Adrenal gland (tissue), 12 donors: Measurements from ENCODE around the gene TMEM145. TPM values are rescaled to one million over a fixed set of nuclear protein-coding genes. Genes with fewer than 3 reads are reported as not detected.

Source experiments
- DNase-seq, 7 donors: peaks; one replicate each; pipeline ENCODE4 v3.0.0-alpha.2; 2019 to 2020
- H3K27ac ChIP-seq, 5 donors: fragments of 200-600 bp; sonication (generic) in 4 of 5; 1 replicate in 3 of 5; 2 replicates in 2 of 5; pipeline versions ENCODE4 v1.5.1 to v1.8.0; 2016 to 2020; ENCODE audit warnings: mild to moderate bottlenecking in 1 of 5
- H3K27me3 ChIP-seq: fragments of 200-600 bp; 2 replicates; pipeline ENCODE4 v1.8.0; 2021
- H3K36me3 ChIP-seq, 2 donors: fragments of 200-600 bp; replicated peaks in 1 of 2; 1 replicate in 1 of 2; 2 replicates in 1 of 2; pipeline versions ENCODE4 v1.5.1 to v1.8.0; 2018 to 2022
- H3K4me1 ChIP-seq, 2 donors: fragments of 200-600 bp; replicated peaks in 1 of 2; 1 replicate in 1 of 2; 2 replicates in 1 of 2; pipeline versions ENCODE4 v1.5.1 to v1.8.0; 2018 to 2021
- H3K4me3 ChIP-seq, 4 donors: fragments of 200-600 bp; sonication (generic) in 3 of 4; one replicate each; pipeline ENCODE4 v1.5.1; 2016 to 2018
- H3K9me3 ChIP-seq, 3 donors: fragments of 200-600 bp; sonication (generic) in 1 of 3; replicated peaks in 1 of 3; 1 replicate in 2 of 3; 2 replicates in 1 of 3; pipeline versions ENCODE4 v1.5.1 to v1.8.0; 2016 to 2021
- POLR2A ChIP-seq, 2 donors: fragments of 450-650 bp; IDR thresholded peaks; one replicate each; pipeline ENCODE4 v1.6.1; 2017; ENCODE audit warnings: antibody characterized with exemption in 2 of 2, mild to moderate bottlenecking in 2 of 2, moderate library complexity in 1 of 2
- WGBS, 4 donors: extraction: QIAGEN DNeasy Blood & Tissue Kit in 2 of 4; methylation state at CpG; one replicate each; pipeline versions ENCODE4 v1.1.5 to v1.1.7; 2013 to 2017; 5-methylcytosine and 5-hydroxymethylcytosine counted together
- intact Hi-C, 2 donors: fragments of 100-400 bp; cut with DNase I; formaldehyde crosslinking; loops; one replicate each; pipeline versions ENCODE4 v1.14.1 to v1.15.0; 2022 to 2023
- polyA plus RNA-seq, 3 donors: library from polyadenylated mRNA; stranded (reverse); fragments of 200-250 nt in 2 of 3; fragments of 350-450 nt in 1 of 3; fragmentation: Illumina TruSeq in 1 of 3; extraction: RNeasy Lipid Tissue Mini Kit (QIAGEN cat#74804) in 1 of 3; gene quantifications; one replicate each; pipeline ENCODE4 v1.2.3, GENCODE V29; 2013 to 2014
- total RNA-seq, 9 donors: library from RNA; depleted of rRNA in 4 of 9; stranded (reverse); fragments of >200 nt in 4 of 9; fragments of 120-200 nt in 1 of 9; fragmentation: NEBNext Ultra II Directional in 1 of 9; extraction: Animal tissue kit (Norgen Biotek cat#: 25700) in 1 of 9; gene quantifications; one replicate each; pipeline versions ENCODE4 v1.1.0 to v1.2.4, GENCODE V29; 2013 to 2023
- TF ChIP-seq, protein P1 (sequence below), 6 experiments: fragments of 450-650 bp in 4 of 6; fragments of 200-600 bp in 2 of 6; sonication (generic) in 1 of 6; IDR thresholded peaks; 1 replicate in 5 of 6; 2 replicates in 1 of 6; pipeline versions ENCODE4 v1.5.1 to v1.8.0; 2016 to 2021; ENCODE audit warnings: antibody characterized with exemption in 6 of 6, mild to moderate bottlenecking in 2 of 6, moderate library complexity in 1 of 6
- donor health status: healthy with polysubstance abuse.
- donor health status: Bipolar disorder and iron deficiency.
- donor health status: DM: yes; HTN: yes; CAD: no.
- donor health status: DM: no; HTN: no; CAD: no.
- donor health status: DM: no; HTN: no; CAD: no.
- donor health status: DM: yes; HTN: yes; CAD: no.

The TMEM145 gene
- total and polyA plus RNA-seq, 12 donors, result 0.94 to 31.7 (median 4.5) TPM; not detected in 3

DNA sequence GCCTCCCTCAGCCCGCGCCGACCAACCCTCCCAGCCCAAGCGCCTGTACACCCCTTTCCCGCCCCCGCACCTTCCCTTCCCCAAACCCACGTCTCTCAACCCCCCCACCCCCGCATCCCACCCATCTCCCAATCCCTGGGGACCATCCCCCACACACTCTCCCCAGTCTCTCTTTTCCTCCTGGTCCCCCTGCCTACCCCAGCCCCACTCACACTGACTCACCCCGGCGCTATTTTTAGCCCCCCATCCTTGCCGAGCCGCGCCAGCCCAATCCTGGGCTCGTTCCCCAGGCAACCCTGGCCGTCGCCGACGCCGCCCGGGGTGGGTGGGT is 32.3 kb upstream of the TMEM145 start:
- H3K4me3 ChIP-seq, result peak overlapping the region in 3 of 4 donors; percentile 70 to 81 (median 75)
- no peaks in the 10 kb centered on the region for H3K9me3 ChIP-seq
- peak overlapping the region in 4 of 5 donors; percentile 84 to 100 (median 92) for H3K27ac ChIP-seq
- DNase-seq, result peak; percentile 57 to 82 (median 75)
- TF ChIP-seq, protein P1, sequence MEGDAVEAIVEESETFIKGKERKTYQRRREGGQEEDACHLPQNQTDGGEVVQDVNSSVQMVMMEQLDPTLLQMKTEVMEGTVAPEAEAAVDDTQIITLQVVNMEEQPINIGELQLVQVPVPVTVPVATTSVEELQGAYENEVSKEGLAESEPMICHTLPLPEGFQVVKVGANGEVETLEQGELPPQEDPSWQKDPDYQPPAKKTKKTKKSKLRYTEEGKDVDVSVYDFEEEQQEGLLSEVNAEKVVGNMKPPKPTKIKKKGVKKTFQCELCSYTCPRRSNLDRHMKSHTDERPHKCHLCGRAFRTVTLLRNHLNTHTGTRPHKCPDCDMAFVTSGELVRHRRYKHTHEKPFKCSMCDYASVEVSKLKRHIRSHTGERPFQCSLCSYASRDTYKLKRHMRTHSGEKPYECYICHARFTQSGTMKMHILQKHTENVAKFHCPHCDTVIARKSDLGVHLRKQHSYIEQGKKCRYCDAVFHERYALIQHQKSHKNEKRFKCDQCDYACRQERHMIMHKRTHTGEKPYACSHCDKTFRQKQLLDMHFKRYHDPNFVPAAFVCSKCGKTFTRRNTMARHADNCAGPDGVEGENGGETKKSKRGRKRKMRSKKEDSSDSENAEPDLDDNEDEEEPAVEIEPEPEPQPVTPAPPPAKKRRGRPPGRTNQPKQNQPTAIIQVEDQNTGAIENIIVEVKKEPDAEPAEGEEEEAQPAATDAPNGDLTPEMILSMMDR (IDR thresholded peaks at IDR 0.05), result no peak
- TF ChIP-seq POLR2A (IDR thresholded peaks at IDR 0.05), result no peak
- peaks cover 60 to 63% of the 10 kb centered on the region in 2 donors for H3K4me1 ChIP-seq
- 0 to 1% (median 1%) methylated on average over 11 to 20 of the region's 20 CpGs; no CpG with 5 or more reads in 1 of the 4 donors for WGBS, 4 donors
- no peaks in the 10 kb centered on the region for H3K27me3 ChIP-seq
- no peaks in the 10 kb centered on the region for H3K36me3 ChIP-seq
- intact Hi-C loops, result no loop called here

DNA sequence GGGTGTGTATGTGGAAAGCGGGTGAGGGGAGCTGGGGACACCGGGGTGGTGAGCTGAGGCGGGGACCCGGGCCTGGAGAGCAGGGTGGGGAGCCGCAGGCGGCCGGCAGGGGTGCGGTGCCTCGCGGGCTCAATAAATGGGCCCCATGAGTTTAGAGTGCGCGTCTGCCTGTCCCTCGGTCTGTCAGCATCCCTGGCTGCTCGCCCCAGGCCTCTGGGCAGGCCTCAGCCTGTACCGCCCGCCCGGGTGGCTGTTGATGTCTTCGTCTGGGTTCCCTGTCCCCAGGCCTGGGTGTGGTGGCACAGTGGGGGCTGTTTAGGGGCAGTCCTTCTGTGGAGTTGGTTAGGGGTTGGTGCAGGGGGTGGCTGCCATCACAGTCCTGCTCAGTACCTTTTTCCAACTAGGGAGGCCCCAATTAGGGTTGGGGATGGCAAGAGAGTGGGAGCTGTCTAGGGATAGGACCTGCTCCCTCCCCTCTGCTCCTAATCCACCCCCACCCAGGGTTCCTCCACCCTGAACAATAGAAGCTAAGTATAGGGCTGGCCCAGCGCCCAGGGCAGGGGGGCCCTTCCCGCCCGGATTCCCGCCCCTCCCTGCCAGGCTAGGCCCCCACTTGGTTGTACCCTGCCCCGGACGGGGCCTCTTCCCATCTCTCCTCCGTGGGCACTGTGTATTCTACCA is 31.8 kb upstream of the TMEM145 start:
- H3K9me3 ChIP-seq, result no peaks in the 10 kb centered on the region
- WGBS, 4 donors, result 0 to 5% (median 5%) methylated on average over 8 to 25 of the region's 25 CpGs; no CpG with 5 or more reads in 1 of the 4 donors
- no peaks in the 10 kb centered on the region for H3K36me3 ChIP-seq
- peak overlapping the region in 2 of 4 donors; percentile 70 to 75 for H3K4me3 ChIP-seq
- DNase-seq, result peak in 6 of 7 donors; percentile 66 to 80 (median 70)
- H3K27ac ChIP-seq, result peak overlapping the region; percentile 81 to 100 (median 87)
- no peak for TF ChIP-seq POLR2A (IDR thresholded peaks at IDR 0.05)
- TF ChIP-seq, protein P1 (IDR thresholded peaks at IDR 0.05), result peak in 1 of 6 experiments; percentile 21
- no peaks in the 10 kb centered on the region for H3K27me3 ChIP-seq
- peaks cover 65 to 68% of the 10 kb centered on the region in 2 donors for H3K4me1 ChIP-seq
- intact Hi-C loops, result no loop called here

DNA sequence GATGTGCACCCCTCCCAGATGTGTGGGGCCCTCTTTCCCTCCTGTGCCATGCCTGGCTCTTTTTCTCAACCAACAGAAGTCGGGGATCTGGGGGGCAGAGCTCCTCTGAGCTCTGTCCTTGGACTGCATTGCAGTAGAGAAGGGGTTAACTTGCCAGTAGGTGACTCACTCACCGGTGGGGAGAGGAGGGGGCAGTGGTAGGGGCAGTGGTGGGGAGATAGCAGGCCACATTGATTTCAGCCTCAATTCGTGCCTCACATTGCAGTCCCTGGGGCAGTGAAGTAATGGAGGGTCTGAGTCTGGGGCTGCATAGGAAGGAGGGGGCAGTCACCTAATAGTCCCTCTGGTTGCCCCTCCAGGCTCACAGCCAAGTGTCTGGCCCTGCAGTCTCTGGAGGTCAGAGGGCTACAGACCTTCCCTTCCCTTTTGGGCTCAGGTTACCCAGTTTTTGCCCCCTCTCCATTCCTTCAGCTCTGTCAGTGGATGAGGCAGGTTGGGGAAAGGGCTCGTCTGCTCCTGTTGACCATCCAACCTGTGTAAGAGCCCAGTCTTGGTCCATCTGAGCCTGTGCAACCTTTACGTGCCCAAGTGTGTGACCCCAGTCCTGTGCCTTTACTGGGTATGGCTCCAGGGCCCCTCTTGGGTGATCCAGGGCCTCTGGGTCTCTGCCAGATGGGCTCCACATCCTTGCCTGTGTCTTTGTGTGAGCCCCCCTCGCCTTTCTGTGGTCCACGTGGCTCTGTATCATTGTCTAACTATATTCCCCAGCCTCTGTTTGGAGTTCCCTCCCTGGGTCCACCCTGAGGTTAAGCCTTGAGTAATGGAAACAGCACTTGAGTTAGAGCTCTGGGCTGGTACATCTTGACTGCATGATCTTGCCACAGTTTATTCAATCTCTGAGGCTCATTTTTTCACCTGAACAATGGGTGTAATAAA is 31.0 kb upstream of the TMEM145 start:
- intact Hi-C loops, result no loop called here
- TF ChIP-seq, protein P1 (IDR thresholded peaks at IDR 0.05), result no peak
- no peak for TF ChIP-seq POLR2A (IDR thresholded peaks at IDR 0.05)
- Histone ChIP-seq H3K9me3 (no peaks in the 10 kb centered on the region), H3K4me3 (peak overlapping the region in 1 of 4 donors; percentile 75), H3K36me3 (peaks cover 0 to 3% of the 10 kb centered on the region in 2 donors), H3K27ac (peak overlapping the region; percentile 81 to 100 (median 87)), H3K4me1 (peaks cover 71 to 76% of the 10 kb centered on the region in 2 donors), H3K27me3 (no peaks in the 10 kb centered on the region)
- DNase-seq, result peak in 6 of 7 donors; percentile 67 to 82 (median 74)
- WGBS, 4 donors, result 20 to 26% (median 24%) methylated on average over 5 to 7 of the region's 7 CpGs

DNA sequence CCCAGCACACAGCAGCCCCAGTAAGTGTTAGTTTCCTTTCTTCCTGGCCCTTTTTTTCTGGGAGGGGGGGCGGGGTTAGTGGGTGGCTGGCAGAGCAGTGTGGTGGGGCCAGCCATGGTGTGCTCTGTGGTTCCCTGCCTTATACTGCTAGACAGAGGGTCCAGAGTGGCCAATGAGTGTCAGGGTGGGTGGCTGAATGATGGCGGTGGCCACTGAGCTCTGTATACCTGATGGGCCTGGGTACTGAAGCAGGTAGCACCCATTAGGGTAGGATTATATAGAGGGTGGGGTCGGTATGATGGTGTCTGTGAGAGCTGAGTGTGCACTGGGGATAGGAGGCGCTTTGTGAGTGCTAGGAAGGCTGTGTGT is 30.3 kb upstream of the TMEM145 start:
- intact Hi-C loops, result no loop called here
- 29 to 56% (median 49%) methylated on average over 3 to 4 of the region's 4 CpGs for WGBS, 4 donors
- no peaks in the 10 kb centered on the region for H3K27me3 ChIP-seq
- H3K9me3 ChIP-seq, result no peaks in the 10 kb centered on the region
- TF ChIP-seq, protein P1 (IDR thresholded peaks at IDR 0.05), result no peak
- H3K27ac ChIP-seq, result peak overlapping the region; percentile 49 to 100 (median 87)
- H3K4me3 ChIP-seq, result peak overlapping the region in 1 of 4 donors; percentile 89
- no peak for DNase-seq
- H3K4me1 ChIP-seq, result peaks cover 66 to 70% of the 10 kb centered on the region in 2 donors
- H3K36me3 ChIP-seq, result peaks cover 0 to 10% of the 10 kb centered on the region in 2 donors
